ENCODE data around the gene HAO2. TPM values are rescaled to one million over a fixed set of nuclear protein-coding genes. Genes with fewer than 3 reads are reported as not detected.

Gene HAO2
- total RNA-seq, 1 experiment from 2014 or later, result not detected

DNA sequence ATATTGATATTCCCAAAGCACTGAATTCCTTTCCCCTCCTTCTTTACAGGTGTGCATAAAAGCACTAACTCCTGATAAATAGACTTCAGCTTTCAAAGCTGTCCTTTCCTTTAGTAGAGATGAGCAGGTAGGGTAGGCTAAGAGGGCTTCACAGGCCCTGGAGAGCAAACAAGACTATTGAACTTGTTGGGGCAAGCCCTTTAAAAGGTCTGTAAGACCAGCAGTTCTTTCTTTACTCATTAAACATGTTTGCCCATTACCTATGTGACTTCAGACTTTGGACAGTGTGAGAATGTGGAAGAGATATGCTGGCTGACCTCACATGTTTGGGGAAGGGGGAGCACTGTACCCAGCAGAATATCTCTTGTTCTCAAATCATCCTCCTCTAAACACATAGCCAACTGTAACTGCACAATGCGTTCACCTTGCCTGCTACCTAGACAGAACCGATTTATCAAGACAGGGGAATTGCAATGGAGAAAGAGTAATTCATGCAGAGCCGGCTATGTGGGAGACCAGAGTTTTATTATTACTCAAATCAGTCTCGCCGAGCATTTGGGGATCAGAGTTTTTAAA, 27.1 kb upstream of the HAO2 start:
- TF ChIP-seq POLR2AphosphoS5 (IDR thresholded peaks at IDR 0.05; ENCODE audit: low read depth, low read length), result no peak
- no peak for TF ChIP-seq TCF7L2 (IDR thresholded peaks at IDR 0.05; ENCODE audit: low read depth, low read length)
- TF ChIP-seq, protein P1, sequence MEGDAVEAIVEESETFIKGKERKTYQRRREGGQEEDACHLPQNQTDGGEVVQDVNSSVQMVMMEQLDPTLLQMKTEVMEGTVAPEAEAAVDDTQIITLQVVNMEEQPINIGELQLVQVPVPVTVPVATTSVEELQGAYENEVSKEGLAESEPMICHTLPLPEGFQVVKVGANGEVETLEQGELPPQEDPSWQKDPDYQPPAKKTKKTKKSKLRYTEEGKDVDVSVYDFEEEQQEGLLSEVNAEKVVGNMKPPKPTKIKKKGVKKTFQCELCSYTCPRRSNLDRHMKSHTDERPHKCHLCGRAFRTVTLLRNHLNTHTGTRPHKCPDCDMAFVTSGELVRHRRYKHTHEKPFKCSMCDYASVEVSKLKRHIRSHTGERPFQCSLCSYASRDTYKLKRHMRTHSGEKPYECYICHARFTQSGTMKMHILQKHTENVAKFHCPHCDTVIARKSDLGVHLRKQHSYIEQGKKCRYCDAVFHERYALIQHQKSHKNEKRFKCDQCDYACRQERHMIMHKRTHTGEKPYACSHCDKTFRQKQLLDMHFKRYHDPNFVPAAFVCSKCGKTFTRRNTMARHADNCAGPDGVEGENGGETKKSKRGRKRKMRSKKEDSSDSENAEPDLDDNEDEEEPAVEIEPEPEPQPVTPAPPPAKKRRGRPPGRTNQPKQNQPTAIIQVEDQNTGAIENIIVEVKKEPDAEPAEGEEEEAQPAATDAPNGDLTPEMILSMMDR (IDR thresholded peaks at IDR 0.05), result no peak
- TF ChIP-seq REST (IDR thresholded peaks at IDR 0.05; ENCODE audit: insufficient read depth in 1 of 2, low read depth in 2 of 2, low read length in 1 of 2), result no peak
- no peak for TF ChIP-seq SIN3A (IDR thresholded peaks at IDR 0.05; ENCODE audit: borderline replicate concordance, insufficient read depth, low read depth, low read length)
- no TSS peak for BruUV-seq (replicated peaks)
- Histone ChIP-seq H3K27ac (ENCODE audit: low read length) (no peak overlapping the region), H3K4me3 (ENCODE audit: low read depth in 2 of 2, low read length in 2 of 2) (no peak overlapping the region), H3K36me3 (ENCODE audit: control insufficient read depth, insufficient read depth, low read length) (no peaks in the 10 kb centered on the region), H3K27me3 (ENCODE audit: control insufficient read depth, insufficient read depth, low read length) (no peaks in the 10 kb centered on the region), H3K9me3 (ENCODE audit: control insufficient read depth, insufficient read depth, low read depth, low read length) (no peaks in the 10 kb centered on the region), H3K4me1 (ENCODE audit: control insufficient read depth, insufficient read depth, low read length) (no peaks in the 10 kb centered on the region)
- intact Hi-C loops (cut with micrococcal nuclease; ENCODE audit: unreplicated experiment), result no loop called here
- ATAC-seq (no peak), DNase-seq (ENCODE audit: low read depth, low spot score) (no peak)
- CTCF ChIA-PET, result no interaction called here
- in situ Hi-C loops (cut with HindIII; ENCODE audit: low pct_unique_long_range_greater_than_20kb, low sequenced_read_pairs), result no loop called here
- POLR2A ChIA-PET, result no interaction called here

- ChIA-PET POLR2A (no interaction called here), CTCF (no interaction called here)
- no peak for ATAC-seq
- Histone ChIP-seq H3K4me3 (ENCODE audit: low read depth in 2 of 2, low read length in 2 of 2) (no peak overlapping the region), H3K27me3 (ENCODE audit: control insufficient read depth, insufficient read depth, low read length) (no peaks in the 10 kb centered on the region), H3K27ac (ENCODE audit: low read length) (no peak overlapping the region), H3K9me3 (ENCODE audit: control insufficient read depth, insufficient read depth, low read depth, low read length) (no peaks in the 10 kb centered on the region), H3K4me1 (ENCODE audit: control insufficient read depth, insufficient read depth, low read length) (no peaks in the 10 kb centered on the region), H3K36me3 (ENCODE audit: control insufficient read depth, insufficient read depth, low read length) (no peaks in the 10 kb centered on the region)
- no peak for TF ChIP-seq POLR2AphosphoS5 (IDR thresholded peaks at IDR 0.05; ENCODE audit: low read depth, low read length)
- no peak for TF ChIP-seq SIN3A (IDR thresholded peaks at IDR 0.05; ENCODE audit: borderline replicate concordance, insufficient read depth, low read depth, low read length)
- TF ChIP-seq, protein P1 (IDR thresholded peaks at IDR 0.05), result no peak
- no peak for TF ChIP-seq TCF7L2 (IDR thresholded peaks at IDR 0.05; ENCODE audit: low read depth, low read length)
- TF ChIP-seq REST (IDR thresholded peaks at IDR 0.05; ENCODE audit: insufficient read depth in 1 of 2, low read depth in 2 of 2, low read length in 1 of 2), result no peak
- DNase-seq (ENCODE audit: low read depth, low spot score), result no peak
- BruUV-seq (replicated peaks), result no TSS peak
- in situ Hi-C loops (cut with HindIII; ENCODE audit: low pct_unique_long_range_greater_than_20kb, low sequenced_read_pairs) (no loop called here), intact Hi-C loops (cut with micrococcal nuclease; ENCODE audit: unreplicated experiment) (no loop called here)
Measured at GRCh38 chr1:119345398-119345797, 23.2 kb upstream of the HAO2 start.
